HG03378 (cell line): ENCODE results near the gene TWIST2.

Experiments
- ATAC-seq: cut with Tn5 transposase; IDR thresholded peaks from one replicate; pipeline ENCODE4 v1.9.1; 2021; ENCODE audit warnings: mild to moderate bottlenecking, moderate library complexity; ENCODE audit not compliant: unreplicated experiment

TWIST2 gene

GRCh38 chr2:238835726-238836301, 12.1 kb upstream of the TWIST2 start:
- ATAC-seq: no peak

DNA sequence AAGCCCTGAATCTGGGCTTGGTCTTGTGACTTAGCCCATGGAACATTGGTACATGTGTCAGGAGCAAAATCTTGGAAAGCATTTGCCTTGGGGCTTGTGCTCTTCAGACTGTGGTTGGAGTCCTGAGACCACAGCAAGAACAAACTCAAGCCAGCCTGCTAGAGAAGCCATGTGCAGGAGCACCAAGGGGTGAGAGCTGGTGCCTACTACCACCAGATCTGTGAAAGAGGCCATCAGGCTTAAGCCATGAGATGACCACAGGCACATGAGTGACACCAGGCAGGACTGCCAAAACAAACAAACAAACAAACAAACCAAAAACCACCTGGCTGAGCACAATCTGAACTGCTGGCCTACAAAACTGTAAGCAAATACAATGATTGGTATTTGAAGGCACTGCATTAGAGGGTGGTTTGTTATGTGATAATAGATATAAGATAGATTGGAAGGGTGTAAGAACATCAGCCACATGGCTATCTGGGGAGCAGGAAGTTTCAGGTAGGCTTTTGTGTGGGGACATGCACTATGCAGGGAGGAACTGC, 9.0 kb upstream of the TWIST2 start:
- ATAC-seq: no peak

DNA sequence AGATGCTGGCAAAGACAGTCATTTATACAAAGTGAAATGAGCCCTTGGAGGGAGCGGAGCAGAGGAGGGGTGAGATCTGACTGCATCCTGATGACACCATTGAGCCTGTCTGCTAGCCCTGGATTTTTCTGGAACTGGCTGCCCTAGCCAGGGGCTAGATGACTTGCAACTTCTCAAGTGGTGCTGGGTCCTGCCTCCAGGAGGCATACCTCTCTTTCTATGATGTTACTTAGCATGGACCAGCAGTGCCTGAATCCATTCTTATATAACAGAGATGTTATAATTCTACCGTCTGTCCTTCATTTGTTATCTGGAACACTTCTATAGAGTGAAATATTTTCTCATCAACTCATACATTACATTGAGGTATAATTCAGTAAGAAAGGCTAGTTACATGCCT, 8.5 kb upstream of the TWIST2 start:
- no peak for ATAC-seq

- ATAC-seq: no peak
Observed at GRCh38 chr2:238841542-238842164, 6.2 kb upstream of the TWIST2 start.

DNA sequence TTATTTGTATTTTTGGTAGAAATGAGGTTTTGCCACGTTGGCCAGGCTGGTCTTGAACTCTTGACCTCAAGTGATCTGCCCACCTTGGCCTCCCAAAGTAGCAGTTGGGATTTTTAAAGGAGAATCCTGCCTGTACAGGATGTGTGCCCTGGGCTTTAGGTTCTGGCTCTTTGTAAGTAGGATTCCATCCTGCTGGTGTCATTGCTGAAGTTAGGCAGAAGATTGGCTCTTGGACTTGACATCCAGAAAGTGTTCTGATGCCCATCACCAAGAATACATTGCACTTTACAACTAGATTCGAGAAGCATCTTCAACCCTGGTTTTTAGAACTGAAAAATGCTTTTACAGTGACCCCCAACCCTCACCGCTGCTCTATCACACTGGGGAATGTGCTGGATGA, 4.4 kb upstream of the TWIST2 start:
- no peak for ATAC-seq

DNA sequence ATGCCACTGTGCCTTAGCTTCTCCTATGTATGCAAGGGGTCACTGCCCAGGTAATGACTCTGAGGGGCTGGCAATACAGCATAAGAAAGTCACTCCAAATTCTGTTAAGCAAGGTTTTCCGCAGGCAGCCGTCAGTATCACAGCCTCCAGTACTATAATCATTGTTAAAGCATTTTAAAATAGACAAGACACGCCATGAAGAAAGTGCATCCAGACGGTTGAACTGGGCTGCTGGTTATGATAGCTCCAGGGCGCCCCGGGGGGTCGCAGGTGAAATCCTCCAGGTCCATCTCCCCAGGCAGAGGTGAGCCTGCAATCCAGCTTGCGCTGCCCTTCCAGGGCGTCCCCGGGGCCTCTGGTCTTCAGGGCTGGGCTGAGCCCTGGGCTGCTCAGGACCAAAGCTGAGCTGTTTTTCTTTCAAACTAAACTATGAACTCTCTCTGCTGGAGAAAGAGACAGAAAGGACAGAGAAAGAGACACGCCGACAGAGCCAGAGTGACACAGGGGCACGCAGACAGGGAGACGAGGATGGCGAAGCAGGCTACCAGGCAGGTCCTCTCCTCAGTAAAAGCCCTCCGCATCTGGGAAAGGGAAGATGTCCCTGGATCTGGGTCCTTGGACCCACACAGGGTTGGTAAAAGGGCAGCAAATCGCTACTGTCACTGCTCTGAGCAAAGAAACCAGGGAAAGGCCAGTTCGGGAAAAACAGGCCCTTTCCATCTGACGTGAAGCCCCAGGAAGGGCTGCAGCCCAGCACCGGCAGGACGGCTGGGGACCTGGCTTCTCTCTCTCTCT, 2.1 kb upstream of the TWIST2 start:
- ATAC-seq: no peak

- no peak for ATAC-seq
Observed at GRCh38 chr2:238846378-238846627, 1.6 kb upstream of the TWIST2 start.

- no peak for ATAC-seq
Observed at GRCh38 chr2:238846628-238847418, 1.1 kb upstream of the TWIST2 start.

GRCh38 chr2:238847419-238847801, 475 bp upstream of the TWIST2 start:
- ATAC-seq: no peak

GRCh38 chr2:238848691-238848975, 748 bp downstream of the TWIST2 start:
- no peak for ATAC-seq

DNA sequence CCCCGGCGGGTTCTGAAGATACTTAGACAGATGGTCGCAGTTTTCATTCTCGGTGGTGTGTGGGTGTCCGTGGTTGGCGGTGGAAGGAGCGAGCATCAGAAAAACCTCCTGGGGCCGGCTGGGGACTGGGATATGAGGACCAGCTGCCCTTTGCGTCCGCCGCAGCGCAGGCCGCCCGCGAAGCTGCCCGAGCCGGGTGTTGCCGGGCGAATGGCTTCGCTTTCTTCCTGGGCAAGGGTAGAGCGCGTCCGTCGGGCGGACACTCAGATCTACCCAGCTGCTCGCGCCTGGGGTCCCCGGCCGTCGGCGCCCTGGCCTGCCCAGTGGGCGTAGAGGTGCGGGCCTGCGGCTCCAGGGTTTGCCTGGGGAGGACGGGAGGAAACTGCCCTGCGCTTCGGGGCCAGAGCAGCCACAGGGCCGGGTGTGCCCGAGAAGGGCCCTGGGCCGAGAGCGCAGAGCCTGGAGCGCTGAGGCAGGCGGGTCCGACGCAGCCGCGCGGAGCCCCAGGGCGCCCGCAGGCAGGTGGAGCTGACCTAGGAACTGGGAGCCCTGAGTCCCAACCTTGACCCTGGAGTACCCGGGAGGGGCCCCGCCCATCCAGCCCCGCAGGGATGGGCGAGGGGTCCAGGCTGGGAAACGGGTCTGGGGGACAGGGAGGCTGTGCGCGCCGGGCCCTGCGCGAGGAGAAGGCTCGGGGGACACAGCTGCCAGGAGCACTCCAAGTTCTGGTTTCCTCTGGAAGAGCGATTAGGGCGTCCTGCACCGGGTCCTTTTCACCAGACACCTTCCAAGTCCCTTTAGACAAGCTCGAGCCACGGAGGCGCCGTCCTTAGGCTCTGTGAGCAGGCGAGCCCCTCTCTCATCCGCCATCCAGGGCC, 1.3 kb downstream of the TWIST2 start:
- no peak for ATAC-seq

- ATAC-seq: no peak
Observed at GRCh38 chr2:238850091-238850490, 2.2 kb downstream of the TWIST2 start.

- ATAC-seq: no peak
Observed at GRCh38 chr2:238851026-238851425, 3.1 kb downstream of the TWIST2 start.

- ATAC-seq: no peak
Observed at GRCh38 chr2:238851761-238852160, 3.9 kb downstream of the TWIST2 start.

- no peak for ATAC-seq
Observed at GRCh38 chr2:238852206-238852869, 4.5 kb downstream of the TWIST2 start.

DNA sequence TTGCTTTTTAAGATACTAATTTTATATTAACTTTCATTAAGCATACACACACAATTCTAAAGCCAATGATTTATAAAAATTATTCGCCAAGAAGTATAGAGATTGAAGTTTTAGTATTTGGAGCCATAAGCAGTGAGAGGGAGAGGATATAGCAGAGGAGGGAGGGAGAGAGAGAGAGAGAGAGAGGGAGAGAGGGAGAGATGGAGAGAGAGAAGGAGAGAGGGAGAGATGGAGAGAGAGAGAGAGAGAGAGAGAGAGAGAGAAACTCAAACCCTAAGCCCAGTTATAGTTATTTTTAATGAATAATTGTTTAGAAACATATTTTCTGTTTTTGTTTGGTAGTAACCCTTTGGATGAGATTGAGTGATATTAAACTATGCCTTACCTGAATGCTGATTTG, 5.3 kb downstream of the TWIST2 start:
- ATAC-seq: no peak

DNA sequence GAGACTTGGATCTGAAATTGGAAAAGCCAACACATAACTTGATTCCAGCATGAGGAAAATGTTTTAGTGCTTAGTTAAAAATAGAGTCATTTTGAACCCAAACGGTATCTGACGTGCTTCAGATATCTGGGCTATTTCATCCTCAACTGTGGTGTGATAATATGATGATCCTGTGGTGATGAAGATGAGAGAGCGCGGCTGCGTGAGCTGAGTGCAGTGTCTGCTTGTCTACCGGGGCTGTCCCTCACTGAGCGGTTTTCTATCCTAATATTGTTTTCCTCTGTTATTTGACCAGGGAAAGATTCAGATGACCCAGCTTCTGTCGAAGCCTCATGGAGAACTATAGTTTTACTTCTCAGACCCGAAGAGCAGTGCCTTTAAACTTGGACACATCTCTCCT, 5.8 kb downstream of the TWIST2 start:
- ATAC-seq: no peak

GRCh38 chr2:238854246-238854645, 6.4 kb downstream of the TWIST2 start:
- no peak for ATAC-seq

- ATAC-seq: no peak
Observed at GRCh38 chr2:238854699-238855229, 6.9 kb downstream of the TWIST2 start.

DNA sequence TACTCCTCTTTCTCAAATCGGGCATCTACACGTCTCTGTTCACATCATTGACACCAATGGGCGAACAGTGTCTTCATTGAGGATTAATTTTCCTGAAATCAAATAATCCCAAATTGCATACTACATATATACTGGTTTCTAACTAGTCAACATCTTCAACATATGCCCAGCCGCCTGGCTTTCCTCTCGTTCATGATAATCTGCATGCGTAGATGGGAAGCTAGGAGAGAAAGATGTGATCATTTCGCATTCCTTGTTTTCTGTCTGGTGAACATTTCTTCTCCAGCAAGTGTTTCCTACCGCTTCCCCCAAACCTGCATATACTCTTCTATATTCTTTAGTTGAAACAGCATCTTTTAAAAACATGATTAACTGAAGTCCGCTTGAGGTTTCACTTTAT, 7.4 kb downstream of the TWIST2 start:
- ATAC-seq: no peak
